Stomach (tissue), 9 donors: ENCODE data around the gene MAS1L. TPM values are rescaled to one million over a fixed set of nuclear protein-coding genes. Genes with fewer than 3 reads are reported as not detected.

Experiments used
- DNase-seq, 2 donors: peaks; one replicate each; pipeline versions ENCODE4 v3.0.0 to v3.0.0-alpha.2; 2013 to 2019
- H3K27ac ChIP-seq, 5 donors: fragments of 200-600 bp in 4 of 5; sonication (generic) in 4 of 5; one replicate each; pipeline ENCODE4 v1.5.1; 2013 to 2019; ENCODE audit warnings: mild to moderate bottlenecking in 1 of 5, moderate library complexity in 1 of 5
- H3K27me3 ChIP-seq, 3 donors: fragments of 200-600 bp; sonication (generic); one replicate each; pipeline ENCODE4 v1.5.1; 2017 to 2019; ENCODE audit warnings: mixed run types in 1 of 3
- H3K36me3 ChIP-seq, 4 donors: fragments of 200-600 bp; sonication (generic); 1 replicate in 3 of 4; 2 replicates in 1 of 4; pipeline ENCODE4 v1.5.1; 2016 to 2019
- H3K4me1 ChIP-seq, 4 donors: fragments of 200-600 bp; sonication (generic); one replicate each; pipeline ENCODE4 v1.5.1; 2016 to 2019
- H3K4me3 ChIP-seq, 4 donors: fragments of 200-600 bp; sonication (generic) in 3 of 4; one replicate each; pipeline ENCODE4 v1.5.1; 2016 to 2019; ENCODE audit warnings: mild to moderate bottlenecking in 1 of 4
- H3K9me3 ChIP-seq, 4 donors: fragments of 200-600 bp; sonication (generic); one replicate each; pipeline ENCODE4 v1.5.1; 2016 to 2019
- EP300 ChIP-seq: sonication (generic); formaldehyde crosslinking; IDR thresholded peaks from one replicate; pipeline ENCODE4 v1.6.1; 2017; ENCODE audit warnings: antibody characterized with exemption
- POLR2A ChIP-seq, 4 donors: fragments of 450-650 bp; IDR thresholded peaks; one replicate each; pipeline ENCODE4 v1.6.1; 2016; ENCODE audit warnings: antibody characterized with exemption in 4 of 4, control low read depth in 2 of 4, mild to moderate bottlenecking in 1 of 4, moderate library complexity in 1 of 4
- POLR2AphosphoS5 ChIP-seq, 3 donors: sonication (generic); formaldehyde crosslinking; IDR thresholded peaks; one replicate each; pipeline ENCODE4 v1.6.1; 2016; ENCODE audit warnings: antibody characterized with exemption in 3 of 3
- WGBS, 5 donors: extraction: QIAGEN DNeasy Blood & Tissue Kit in 3 of 5; methylation state at CpG; one replicate each; pipeline versions ENCODE4 v1.1.5 to v1.1.7; 2013 to 2018; 5-methylcytosine and 5-hydroxymethylcytosine counted together
- intact Hi-C: fragments of 100-400 bp; cut with DNase I; formaldehyde crosslinking; loops from one replicate; pipeline ENCODE4 v1.15.1; 2023; ENCODE audit warnings: low total_unique reads
- polyA plus RNA-seq, 3 donors: library from polyadenylated mRNA; stranded (reverse); fragments of 200-250 nt; gene quantifications; one replicate each; pipeline ENCODE4 v1.2.3, GENCODE V29; 2013
- total RNA-seq, 5 donors: library from RNA; depleted of rRNA; stranded (reverse); fragments of >200 nt; gene quantifications; one replicate each; pipeline versions ENCODE4 v1.1.0 to v1.2.3, GENCODE V29; 2014 to 2016
- TF ChIP-seq, protein P1 (sequence below), 7 experiments: fragments of 450-650 bp in 4 of 7; fragments of 200-600 bp in 3 of 7; sonication (generic) in 3 of 7; IDR thresholded peaks; one replicate each; pipeline ENCODE4 v1.5.1; 2016 to 2019; ENCODE audit warnings: antibody characterized with exemption in 7 of 7, control low read depth in 2 of 7, mild to moderate bottlenecking in 1 of 7
- donor health status: healthy with polysubstance abuse.
- donor health status: Bipolar disorder and iron deficiency.
- donor health status: healthy.

MAS1L gene
- total and polyA plus RNA-seq, 8 donors = 0.55 TPM; not detected in 7

- no peaks in the 10 kb centered on the region for H3K36me3 ChIP-seq
- no peaks in the 10 kb centered on the region for H3K27me3 ChIP-seq
- TF ChIP-seq POLR2A (IDR thresholded peaks at IDR 0.05) = no peak
- TF ChIP-seq, protein P1, sequence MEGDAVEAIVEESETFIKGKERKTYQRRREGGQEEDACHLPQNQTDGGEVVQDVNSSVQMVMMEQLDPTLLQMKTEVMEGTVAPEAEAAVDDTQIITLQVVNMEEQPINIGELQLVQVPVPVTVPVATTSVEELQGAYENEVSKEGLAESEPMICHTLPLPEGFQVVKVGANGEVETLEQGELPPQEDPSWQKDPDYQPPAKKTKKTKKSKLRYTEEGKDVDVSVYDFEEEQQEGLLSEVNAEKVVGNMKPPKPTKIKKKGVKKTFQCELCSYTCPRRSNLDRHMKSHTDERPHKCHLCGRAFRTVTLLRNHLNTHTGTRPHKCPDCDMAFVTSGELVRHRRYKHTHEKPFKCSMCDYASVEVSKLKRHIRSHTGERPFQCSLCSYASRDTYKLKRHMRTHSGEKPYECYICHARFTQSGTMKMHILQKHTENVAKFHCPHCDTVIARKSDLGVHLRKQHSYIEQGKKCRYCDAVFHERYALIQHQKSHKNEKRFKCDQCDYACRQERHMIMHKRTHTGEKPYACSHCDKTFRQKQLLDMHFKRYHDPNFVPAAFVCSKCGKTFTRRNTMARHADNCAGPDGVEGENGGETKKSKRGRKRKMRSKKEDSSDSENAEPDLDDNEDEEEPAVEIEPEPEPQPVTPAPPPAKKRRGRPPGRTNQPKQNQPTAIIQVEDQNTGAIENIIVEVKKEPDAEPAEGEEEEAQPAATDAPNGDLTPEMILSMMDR (IDR thresholded peaks at IDR 0.05) = no peak
- TF ChIP-seq EP300 = no peak
- TF ChIP-seq POLR2AphosphoS5 (IDR thresholded peaks at IDR 0.05) = no peak
- no peaks in the 10 kb centered on the region for H3K4me1 ChIP-seq
- H3K27ac ChIP-seq = no peak overlapping the region
- 72 to 91% (median 81%) methylated on average over 3 of the region's 3 CpGs for WGBS, 5 donors
- H3K9me3 ChIP-seq = no peaks in the 10 kb centered on the region
- DNase-seq = no peak
- H3K4me3 ChIP-seq = no peak overlapping the region
- intact Hi-C loops = no loop called here
Observed at GRCh38 chr6:29490055-29490454, 2.3 kb upstream of the MAS1L start.

- Histone ChIP-seq H3K27me3 (no peaks in the 10 kb centered on the region), H3K27ac (no peak overlapping the region), H3K4me1 (no peaks in the 10 kb centered on the region), H3K4me3 (no peak overlapping the region), H3K9me3 (no peaks in the 10 kb centered on the region), H3K36me3 (no peaks in the 10 kb centered on the region)
- 83 to 93% (median 93%) methylated on average over 8 of the region's 8 CpGs for WGBS, 5 donors
- intact Hi-C loops = no loop called here
- TF ChIP-seq POLR2A (IDR thresholded peaks at IDR 0.05) = no peak
- TF ChIP-seq POLR2AphosphoS5 (IDR thresholded peaks at IDR 0.05) = no peak
- TF ChIP-seq, protein P1 (IDR thresholded peaks at IDR 0.05) = no peak
- DNase-seq = no peak
Observed at GRCh38 chr6:29489286-29489685, 1.5 kb upstream of the MAS1L start.

GRCh38 chr6:29488874-29489273 lies 1.1 kb upstream of the MAS1L start:
- Histone ChIP-seq H3K27ac (no peak overlapping the region), H3K36me3 (no peaks in the 10 kb centered on the region), H3K4me3 (no peak overlapping the region), H3K4me1 (no peaks in the 10 kb centered on the region), H3K27me3 (no peaks in the 10 kb centered on the region), H3K9me3 (no peaks in the 10 kb centered on the region)
- no peak for DNase-seq
- intact Hi-C loops = no loop called here
- TF ChIP-seq, protein P1 (IDR thresholded peaks at IDR 0.05) = no peak
- TF ChIP-seq EP300 = no peak
- TF ChIP-seq POLR2A (IDR thresholded peaks at IDR 0.05) = no peak

- TF ChIP-seq, protein P1 (IDR thresholded peaks at IDR 0.05) = no peak
- no peak for TF ChIP-seq EP300
- no peak for TF ChIP-seq POLR2AphosphoS5 (IDR thresholded peaks at IDR 0.05)
- TF ChIP-seq POLR2A (IDR thresholded peaks at IDR 0.05) = no peak
- H3K4me3 ChIP-seq = no peak overlapping the region
- intact Hi-C loops = no loop called here
- H3K9me3 ChIP-seq = peaks cover 0 to 4% (median 1%) of the 10 kb centered on the region in 4 donors
- WGBS, 5 donors = 78 to 89% (median 82%) methylated on average over 5 of the region's 5 CpGs
- H3K27ac ChIP-seq = no peak overlapping the region
- no peaks in the 10 kb centered on the region for H3K36me3 ChIP-seq
- DNase-seq = no peak
- H3K4me1 ChIP-seq = no peaks in the 10 kb centered on the region
- H3K27me3 ChIP-seq = no peaks in the 10 kb centered on the region
Observed at GRCh38 chr6:29487131-29487530, 625 bp downstream of the MAS1L start.
